Measurements from ENCODE around the gene EIF4G3. TPM values are rescaled to one million over a fixed set of nuclear protein-coding genes. Genes with fewer than 3 reads are reported as not detected.

EIF4G3 gene
- total RNA-seq, 1 donor from 2014 or later, result 38.4 TPM

- Histone ChIP-seq H3K36me3 (ENCODE audit: control insufficient read depth, insufficient read depth, low read length) (no peaks in the 10 kb centered on the region), H3K27me3 (ENCODE audit: control insufficient read depth, insufficient read depth, low read length) (no peaks in the 10 kb centered on the region), H3K4me3 (ENCODE audit: low read depth, low read length) (no peak overlapping the region)
- DNase-seq (ENCODE audit: low read depth), result no peak
- TF ChIP-seq CTCF (IDR thresholded peaks at IDR 0.05; ENCODE audit: insufficient read depth, low read length, poor library complexity, severe bottlenecking), result no peak
Observed at GRCh38 chr1:21124846-21125245, 51.9 kb downstream of the EIF4G3 start.

GRCh38 chr1:21123287-21123948 lies 53.3 kb downstream of the EIF4G3 start:
- Histone ChIP-seq H3K36me3 (ENCODE audit: control insufficient read depth, insufficient read depth, low read length) (no peaks in the 10 kb centered on the region), H3K4me3 (ENCODE audit: low read depth, low read length) (no peak overlapping the region), H3K27me3 (ENCODE audit: control insufficient read depth, insufficient read depth, low read length) (no peaks in the 10 kb centered on the region)
- no peak for DNase-seq (ENCODE audit: low read depth)
- no peak for TF ChIP-seq CTCF (IDR thresholded peaks at IDR 0.05; ENCODE audit: insufficient read depth, low read length, poor library complexity, severe bottlenecking)

GRCh38 chr1:21121764-21122471 lies 54.8 kb downstream of the EIF4G3 start:
- Histone ChIP-seq H3K36me3 (ENCODE audit: control insufficient read depth, insufficient read depth, low read length) (no peaks in the 10 kb centered on the region), H3K27me3 (ENCODE audit: control insufficient read depth, insufficient read depth, low read length) (no peaks in the 10 kb centered on the region), H3K4me3 (ENCODE audit: low read depth, low read length) (no peak overlapping the region)
- DNase-seq (ENCODE audit: low read depth), result no peak
- TF ChIP-seq CTCF (IDR thresholded peaks at IDR 0.05; ENCODE audit: insufficient read depth, low read length, poor library complexity, severe bottlenecking), result no peak

GRCh38 chr1:21118167-21118566 lies 58.5 kb downstream of the EIF4G3 start:
- Histone ChIP-seq H3K36me3 (ENCODE audit: control insufficient read depth, insufficient read depth, low read length) (no peaks in the 10 kb centered on the region), H3K4me3 (ENCODE audit: low read depth, low read length) (no peak overlapping the region), H3K27me3 (ENCODE audit: control insufficient read depth, insufficient read depth, low read length) (no peaks in the 10 kb centered on the region)
- no peak for TF ChIP-seq CTCF (IDR thresholded peaks at IDR 0.05; ENCODE audit: insufficient read depth, low read length, poor library complexity, severe bottlenecking)
- no peak for DNase-seq (ENCODE audit: low read depth)

- no peaks in the 10 kb centered on the region for H3K36me3 ChIP-seq (ENCODE audit: control insufficient read depth, insufficient read depth, low read length)
- DNase-seq (ENCODE audit: low read depth), result no peak
- no peak overlapping the region for H3K4me3 ChIP-seq (ENCODE audit: low read depth, low read length)
- no peak for TF ChIP-seq CTCF (IDR thresholded peaks at IDR 0.05; ENCODE audit: insufficient read depth, low read length, poor library complexity, severe bottlenecking)
- H3K27me3 ChIP-seq (ENCODE audit: control insufficient read depth, insufficient read depth, low read length), result no peaks in the 10 kb centered on the region
Observed at GRCh38 chr1:21117597-21118001, 59.1 kb downstream of the EIF4G3 start.
